A673 (cell line): ENCODE measurements around the gene IL23R.

ENCODE experiments used
- CTCF ChIP-seq: fragments of 300-800, 200-600 bp; sonication (generic); conservative IDR thresholded peaks from 2 replicates; pipeline ENCODE4 v1.5.1; 2017; ENCODE audit warnings: low read depth, mild to moderate bottlenecking, antibody characterized with exemption, low read length, moderate library complexity, mixed read lengths
- EZH2 ChIP-seq: fragments of 200-600 bp; sonication (generic); IDR thresholded peaks from 2 replicates; pipeline ENCODE4 v1.6.1; 2017; ENCODE audit warnings: borderline replicate concordance, low read depth, mild to moderate bottlenecking, mixed read lengths, antibody characterized with exemption, low read length; ENCODE audit not compliant: poor library complexity, severe bottlenecking

GRCh38 chr1:67192902-67193301 lies 26.6 kb downstream of the IL23R start:
- TF ChIP-seq CTCF (no peak), EZH2 (no peak)
